Activated T-cell treated with anti-CD3 and anti-CD28 coated beads for 48 hours (primary cell): ENCODE results near the gene TEX264.
A peak's percentile ranks its signal among the peaks of the same experiment; 100 is the strongest.

Experiments used
- DNase-seq: peaks from one replicate; pipeline ENCODE4 v3.0.0-alpha.2; 2020; ENCODE audit warnings: low read depth

Gene TEX264

DNA sequence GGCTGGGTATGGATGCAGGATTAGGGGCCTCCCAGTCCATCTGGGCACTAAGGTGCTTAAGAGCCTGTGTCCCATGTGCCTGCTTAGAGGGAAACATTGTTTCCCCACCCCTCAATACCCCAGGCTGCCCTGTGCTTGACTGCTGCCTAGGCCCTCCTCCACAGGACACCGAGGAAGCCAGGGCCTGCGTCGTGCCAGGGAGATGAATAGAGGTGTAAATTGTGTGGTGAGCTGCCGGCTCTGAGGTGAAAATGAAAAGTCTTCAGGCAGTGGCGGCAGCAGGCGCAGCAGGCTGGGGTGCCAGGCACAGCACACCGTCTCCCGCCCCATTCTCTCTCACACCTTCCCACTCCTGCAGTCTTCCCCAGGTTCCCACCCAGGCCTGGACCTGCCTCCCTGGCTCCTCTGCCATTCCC lies 21.9 kb downstream of the TEX264 start:
- no peak for DNase-seq

DNA sequence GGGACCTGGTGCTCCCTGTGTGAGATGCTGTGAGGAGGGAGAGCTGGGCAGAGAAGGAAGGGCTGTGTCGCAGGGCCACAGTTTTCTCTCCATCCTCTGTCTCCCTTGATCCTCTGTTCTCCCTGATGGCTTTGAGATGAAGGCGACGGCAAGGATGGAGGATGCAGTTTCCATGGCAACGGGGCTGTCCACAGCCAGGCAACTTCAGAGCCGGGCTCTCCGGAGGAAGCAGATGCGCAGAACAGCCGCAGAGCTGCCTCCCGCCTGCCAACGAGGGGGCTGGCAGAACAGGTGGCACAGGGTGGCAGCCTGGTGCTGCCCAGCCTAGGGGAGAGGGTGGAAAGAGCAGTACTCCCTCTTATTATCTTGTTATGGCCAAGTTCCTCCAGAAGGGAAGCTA lies 25.9 kb downstream of the TEX264 start:
- DNase-seq, result no peak

DNA sequence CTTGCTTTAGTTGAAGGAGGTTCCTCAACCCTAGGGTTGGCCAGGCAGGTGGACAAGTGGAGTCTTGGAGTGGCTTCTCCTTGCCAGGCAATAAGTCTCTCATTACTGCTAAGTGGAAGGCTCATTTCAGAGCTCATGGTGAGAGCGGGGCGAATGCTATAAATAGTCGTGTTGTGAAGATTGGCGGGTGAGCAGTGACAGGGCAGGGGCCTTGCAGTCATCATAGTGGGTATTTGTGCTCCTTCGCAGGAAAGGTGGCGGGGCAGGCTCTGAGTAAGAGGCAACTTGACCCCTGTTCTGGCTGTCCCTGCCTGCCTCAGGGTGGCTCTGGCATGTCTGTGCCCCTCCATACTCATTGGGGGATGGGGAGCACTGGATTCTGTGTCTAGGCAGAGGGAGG lies 27.2 kb downstream of the TEX264 start:
- DNase-seq, result no peak

DNA sequence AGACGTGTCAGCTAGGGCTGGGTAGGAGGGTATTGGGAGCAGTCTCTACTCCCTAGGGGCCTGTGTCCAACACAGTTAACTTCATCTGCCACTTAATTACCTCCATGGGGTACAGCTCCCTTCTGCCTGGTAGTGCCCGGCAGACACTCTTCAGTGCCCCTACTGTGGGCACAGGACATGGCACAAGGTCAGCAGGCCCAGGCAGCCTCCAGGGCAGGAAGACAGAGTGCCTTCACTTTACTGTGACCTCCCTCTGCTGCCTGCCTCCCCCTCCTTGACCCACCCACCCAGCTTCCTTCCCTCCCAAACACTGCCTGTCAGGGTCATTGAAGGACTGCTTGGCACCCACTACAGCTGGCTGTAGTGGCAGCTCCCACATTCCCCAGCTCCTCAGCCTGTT lies 29.4 kb downstream of the TEX264 start:
- no peak for DNase-seq

DNA sequence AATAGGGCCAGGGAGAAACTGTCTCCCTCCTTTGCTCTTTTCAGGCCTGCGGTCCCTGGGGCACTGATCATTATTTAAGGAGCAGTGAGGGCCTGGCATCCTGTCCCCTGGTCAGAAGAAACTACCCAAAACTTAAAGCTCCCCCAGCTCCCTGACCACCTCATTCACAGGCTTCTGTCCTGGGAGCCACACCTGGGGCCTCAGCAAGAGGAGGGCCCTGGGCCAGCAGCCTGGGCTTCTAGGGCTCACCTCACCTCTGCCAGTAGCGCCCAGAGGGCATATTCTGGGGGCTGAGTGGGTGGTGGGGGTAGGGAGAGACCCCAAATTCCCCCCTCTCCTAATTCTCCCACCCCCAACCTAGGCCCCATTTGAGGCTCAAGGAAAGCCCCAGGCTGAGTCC lies 31.1 kb downstream of the TEX264 start:
- DNase-seq, result no peak

DNA sequence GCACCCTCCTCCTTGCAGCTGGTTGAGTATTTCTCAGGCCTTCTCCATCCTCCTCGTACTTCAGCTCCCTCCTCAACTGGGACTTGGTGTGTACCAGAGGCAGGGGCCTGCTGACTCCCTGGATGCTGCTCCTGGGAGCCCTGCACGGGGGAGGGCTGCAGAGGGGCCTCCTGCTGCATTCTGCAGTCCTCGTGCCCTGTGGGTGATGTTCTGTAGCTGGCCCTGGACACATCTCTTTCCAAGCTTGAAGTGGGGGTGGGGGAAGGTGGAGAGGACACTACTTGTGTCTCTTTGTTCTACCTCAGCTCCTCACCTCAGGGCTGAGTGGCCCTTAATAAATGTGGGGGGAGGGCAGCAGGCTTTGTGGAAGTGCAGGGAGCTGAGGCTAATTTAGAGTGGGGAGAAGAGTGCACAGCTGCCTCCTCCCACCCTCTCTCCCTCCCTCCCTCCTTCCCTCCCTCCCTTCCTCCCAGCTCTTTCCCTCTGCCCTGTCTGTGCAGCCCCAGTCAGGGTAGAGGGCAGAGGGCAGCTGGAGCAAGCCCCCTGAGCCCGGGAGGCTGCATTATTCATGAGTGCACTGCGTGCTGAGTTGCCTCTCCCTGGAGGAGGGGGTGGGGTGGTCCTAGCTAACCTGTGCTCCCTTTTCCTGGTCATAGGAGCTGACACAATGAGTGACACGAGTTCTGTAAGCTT lies 32.2 kb downstream of the TEX264 start:
- no peak for DNase-seq

DNA sequence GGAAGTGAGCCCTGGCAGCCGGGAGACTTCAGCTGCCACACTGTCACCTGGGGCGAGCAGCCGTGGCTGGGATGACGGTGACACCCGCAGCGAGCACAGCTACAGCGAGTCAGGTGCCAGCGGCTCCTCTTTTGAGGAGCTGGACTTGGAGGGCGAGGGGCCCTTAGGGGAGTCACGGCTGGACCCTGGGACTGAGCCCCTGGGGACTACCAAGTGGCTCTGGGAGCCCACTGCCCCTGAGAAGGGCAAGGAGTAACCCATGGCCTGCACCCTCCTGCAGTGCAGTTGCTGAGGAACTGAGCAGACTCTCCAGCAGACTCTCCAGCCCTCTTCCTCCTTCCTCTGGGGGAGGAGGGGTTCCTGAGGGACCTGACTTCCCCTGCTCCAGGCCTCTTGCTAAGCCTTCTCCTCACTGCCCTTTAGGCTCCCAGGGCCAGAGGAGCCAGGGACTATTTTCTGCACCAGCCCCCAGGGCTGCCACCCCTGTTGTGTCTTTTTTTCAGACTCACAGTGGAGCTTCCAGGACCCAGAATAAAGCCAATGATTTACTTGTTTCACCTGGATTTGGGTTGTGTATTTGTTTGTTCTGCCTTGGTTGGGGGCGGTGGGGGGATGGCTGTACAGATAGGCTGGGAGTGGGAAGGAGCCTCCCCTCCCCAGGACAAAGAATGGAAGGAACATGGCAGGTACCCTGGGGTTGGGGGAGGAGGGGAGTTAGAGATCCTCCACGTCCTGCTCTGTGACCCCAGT lies 32.9 kb downstream of the TEX264 start:
- no peak for DNase-seq

DNA sequence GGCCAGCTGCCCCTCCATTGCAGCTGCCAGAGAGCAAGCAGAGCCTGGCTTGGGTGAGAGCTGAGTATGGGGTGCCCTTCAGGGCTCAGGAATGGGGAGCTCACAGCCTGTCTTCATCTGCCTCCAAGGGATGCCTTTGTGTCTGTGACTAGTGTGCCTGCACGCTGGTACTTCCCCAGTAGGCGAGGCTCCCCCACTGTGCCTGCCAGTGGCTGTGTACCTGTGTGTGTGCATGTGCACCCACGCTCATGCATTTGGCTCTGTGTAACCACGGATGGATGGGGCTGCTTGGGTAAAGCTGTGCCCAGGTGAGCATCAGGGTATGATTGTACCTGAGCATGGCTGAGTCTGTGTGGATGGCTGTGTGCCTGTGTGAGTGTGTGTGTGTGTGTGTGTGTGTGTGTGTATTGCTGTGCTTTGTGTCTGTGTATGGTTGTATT lies 33.5 kb downstream of the TEX264 start:
- no peak for DNase-seq

DNA sequence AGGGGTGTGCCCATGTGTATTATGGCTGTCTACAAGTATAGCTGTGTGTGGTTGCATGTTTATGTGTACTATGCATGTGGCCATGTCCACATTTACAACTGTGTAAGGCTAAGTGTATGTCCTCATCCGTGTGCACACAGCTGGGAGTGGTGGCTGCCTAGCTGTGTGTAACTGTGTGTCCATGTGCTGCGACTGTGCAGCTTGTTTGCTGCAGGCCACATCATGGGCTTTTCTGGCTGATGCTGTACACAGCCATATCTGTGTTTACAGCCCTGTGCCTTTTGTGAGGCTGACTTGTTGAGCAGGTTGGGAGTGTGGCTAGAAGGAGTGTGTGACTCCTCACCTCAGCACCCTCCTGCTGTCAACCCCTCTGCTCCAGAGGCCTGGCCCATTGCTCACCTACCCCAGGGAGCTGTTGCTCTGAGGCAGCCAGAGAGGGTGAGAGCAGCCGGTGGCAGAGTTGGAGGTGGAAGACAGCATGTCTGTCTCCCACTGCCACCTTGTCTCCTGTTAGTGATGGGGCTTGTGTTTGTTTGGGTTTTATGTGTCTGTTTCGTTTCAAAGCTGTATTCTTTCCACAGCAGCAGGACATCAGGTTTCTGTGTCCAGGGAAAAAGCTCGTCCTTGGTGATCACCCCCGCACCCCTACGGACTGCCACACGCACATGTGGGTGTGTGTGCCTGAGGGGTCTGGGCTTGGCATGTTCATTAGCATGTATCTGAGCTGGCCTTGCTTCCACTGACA lies 34.4 kb downstream of the TEX264 start:
- no peak for DNase-seq

DNA sequence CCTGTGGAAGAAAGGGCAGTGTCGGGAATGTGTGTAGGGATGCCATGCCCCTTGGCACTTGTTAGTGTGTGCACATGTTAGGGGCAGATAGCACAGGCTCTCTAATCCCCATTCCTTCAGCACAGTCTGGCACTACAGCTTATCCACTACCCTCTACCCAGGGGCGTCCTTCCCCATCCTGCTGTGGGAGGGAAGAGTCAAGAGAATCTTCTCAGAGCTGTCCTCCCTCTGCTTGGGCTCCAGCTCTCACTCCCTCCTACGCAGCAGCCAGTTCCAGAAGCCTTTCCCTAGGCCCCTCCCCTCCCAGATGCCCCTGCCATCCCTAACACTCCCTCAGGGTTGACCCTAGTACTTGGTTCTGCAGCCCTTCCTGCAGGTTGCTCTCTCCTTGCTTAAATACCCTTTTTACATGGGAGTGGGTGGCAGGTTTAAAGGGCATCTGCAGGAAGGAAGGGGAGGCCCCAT lies 35.0 kb downstream of the TEX264 start:
- no peak for DNase-seq

DNA sequence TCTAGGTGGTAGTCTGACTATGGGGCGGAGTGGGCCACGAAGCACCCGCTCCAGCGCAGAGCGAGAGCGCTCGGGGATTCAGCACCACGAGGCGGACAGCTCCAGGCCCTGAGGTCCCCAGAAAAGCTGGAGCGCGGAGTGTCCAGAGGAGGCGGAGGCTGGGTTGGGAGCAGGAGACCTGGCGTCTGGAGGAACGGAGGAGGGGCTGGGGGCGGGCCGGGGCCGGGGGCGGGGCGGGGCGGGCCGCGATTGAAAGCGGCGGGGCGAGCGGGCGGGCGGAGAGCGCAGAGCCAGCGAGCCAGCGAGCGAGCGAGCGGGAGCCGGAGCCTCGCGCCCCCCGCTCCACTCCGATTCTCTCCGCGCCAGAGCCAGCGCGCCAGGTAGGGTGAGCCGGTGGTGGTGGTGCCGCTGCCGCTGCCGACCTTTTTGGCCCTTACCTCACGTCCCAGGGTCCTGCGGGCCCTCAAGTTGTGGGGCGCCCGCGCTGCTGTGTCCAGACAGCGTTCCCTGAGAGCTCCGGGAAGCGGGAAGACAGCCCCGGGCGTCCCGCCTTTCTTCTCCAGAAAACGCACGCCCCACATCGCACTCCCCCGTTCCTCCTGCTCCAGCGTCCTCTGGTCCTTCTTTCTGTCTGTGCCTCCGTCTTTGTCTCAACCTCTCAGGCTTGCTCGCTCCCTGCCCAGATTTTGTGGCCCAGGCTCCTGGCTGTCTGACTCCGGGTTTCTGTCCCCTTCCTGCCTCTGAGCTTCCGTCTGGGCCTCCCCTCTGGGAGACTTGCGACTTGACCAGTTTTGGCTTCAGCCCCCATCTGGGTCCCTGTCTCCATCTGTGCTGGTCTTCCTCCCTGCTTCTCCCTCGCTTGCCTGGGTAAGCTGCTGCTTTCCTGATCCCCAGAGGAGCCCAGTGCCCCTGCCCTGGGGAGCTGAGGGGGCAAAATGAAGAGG lies 36.0 kb downstream of the TEX264 start, which contains the start of gene GRM2:
TSS of gene GRM2 (plus strand) at position 281 of the 944 bp plus-strand sequence. CDS start 1,916 bp downstream, outside the sequence.
- peak; percentile 14 for DNase-seq

DNA sequence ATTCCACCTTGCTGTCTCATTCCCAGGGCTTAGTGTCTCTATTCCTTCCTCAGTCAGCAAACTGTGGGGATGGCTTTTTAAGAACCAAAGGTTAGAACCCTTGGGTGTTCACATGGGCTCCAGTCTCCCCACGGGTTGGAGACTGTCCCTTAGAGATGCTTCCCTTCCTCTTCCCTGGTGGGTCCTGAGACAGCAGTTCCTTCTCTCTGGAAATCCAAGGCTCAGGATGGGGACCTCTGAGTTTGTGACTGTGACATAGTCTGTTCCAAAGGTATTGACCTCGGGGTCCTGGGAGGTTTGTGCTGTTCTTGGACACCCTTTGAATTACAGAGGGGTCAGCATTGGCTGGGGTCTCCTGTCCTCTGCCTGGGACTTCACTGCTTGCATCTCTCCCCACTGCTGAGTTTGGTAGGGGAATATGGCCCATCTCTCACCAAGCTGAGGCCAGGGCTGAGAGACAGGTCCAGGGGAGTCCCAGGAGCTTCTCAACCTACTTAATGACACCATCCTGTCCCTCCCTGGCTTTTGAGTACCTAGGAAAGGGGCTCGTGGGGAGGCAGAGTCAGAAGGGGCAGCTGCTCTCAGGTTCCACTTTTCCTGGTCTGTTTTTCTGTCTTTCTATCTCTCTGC lies 37.3 kb downstream of the TEX264 start:
- DNase-seq, result no peak

DNA sequence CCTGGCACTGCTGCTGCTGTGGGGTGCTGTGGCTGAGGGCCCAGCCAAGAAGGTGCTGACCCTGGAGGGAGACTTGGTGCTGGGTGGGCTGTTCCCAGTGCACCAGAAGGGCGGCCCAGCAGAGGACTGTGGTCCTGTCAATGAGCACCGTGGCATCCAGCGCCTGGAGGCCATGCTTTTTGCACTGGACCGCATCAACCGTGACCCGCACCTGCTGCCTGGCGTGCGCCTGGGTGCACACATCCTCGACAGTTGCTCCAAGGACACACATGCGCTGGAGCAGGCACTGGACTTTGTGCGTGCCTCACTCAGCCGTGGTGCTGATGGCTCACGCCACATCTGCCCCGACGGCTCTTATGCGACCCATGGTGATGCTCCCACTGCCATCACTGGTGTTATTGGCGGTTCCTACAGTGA lies 38.0 kb downstream of the TEX264 start:
- no peak for DNase-seq

DNA sequence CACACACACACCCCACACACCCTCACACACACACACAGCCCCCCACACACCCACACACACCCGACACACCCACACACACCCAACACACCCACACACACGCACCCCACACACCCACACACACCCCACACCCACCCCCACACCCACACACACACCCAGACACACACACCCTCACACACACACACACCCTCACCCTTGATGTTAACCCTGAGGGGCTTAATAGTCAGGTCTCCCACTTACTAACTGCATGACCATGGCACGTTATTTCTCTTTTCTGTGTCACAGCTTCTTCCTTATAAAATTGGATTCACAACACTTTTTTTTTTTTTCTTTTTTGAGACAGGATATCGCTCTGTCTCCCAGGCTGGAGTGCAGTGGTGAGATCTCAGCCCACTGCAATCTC lies 38.6 kb downstream of the TEX264 start:
- no peak for DNase-seq

DNA sequence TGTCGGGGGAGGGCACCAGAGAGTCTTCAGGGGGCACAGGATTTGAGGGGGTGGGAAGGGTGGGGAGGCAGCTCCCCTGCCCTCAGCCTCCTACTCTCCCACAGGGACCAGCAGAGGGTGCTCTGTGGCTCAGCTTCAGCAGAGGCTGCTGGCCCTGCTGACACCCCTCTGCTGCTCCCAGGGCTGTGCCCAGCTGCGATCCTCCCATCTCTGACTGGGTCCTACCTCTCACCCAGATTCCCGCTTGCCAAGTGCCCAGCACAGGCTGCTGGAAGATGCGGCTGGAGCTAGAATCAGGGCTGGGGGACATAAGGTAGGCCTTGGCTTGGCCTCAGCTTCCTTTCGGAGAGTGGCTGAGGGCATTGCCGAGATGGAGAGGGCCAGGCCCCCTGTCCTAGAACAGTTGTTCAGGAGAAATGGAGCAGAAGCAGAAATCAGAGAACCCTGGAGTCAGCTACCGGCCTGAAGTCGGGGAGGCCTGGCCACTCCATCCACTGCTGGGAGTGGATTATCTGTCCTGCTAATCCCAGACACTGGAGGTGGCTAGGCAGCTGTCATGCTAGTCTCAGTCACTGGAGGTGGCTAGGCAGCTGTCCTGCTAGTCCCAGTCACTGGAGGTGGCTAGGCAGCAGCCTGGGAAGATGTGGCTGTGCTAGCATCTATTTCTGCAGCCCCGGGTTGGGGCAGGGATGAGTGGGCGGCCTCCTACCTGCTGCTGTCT lies 39.7 kb downstream of the TEX264 start:
- no peak for DNase-seq

DNA sequence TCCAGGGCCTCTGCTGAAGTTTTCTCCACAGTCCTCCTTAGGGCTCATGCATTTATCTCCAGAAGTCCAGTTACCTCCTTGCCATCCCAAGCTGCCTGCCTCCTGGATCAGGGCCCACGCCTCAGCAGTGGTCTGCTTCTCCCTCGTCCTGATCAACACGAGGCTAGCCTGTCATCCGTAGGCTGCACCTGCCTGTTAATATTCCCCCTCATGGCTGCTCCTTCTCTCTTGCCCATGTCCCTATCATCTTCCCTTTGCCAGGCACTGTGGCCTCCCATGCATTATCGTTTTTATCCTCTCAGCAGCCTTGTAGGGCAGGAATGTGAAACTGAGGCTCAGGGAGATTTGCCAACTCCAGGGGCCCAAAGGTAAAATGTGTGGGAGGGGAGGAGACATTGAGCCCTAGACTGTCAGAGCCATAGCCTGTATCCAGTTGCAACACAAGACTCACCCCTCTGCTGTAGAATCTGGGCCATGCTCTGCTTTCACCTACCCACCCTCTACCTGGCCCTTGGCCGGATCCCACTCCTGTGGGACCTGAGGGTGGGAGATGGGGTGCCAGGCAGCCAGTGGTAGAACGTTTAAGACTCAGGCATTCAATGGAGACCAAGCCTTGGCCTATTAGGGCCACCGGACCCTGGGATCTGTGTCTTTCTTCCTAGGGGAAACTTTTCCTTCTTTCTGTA lies 40.4 kb downstream of the TEX264 start:
- DNase-seq, result no peak

DNA sequence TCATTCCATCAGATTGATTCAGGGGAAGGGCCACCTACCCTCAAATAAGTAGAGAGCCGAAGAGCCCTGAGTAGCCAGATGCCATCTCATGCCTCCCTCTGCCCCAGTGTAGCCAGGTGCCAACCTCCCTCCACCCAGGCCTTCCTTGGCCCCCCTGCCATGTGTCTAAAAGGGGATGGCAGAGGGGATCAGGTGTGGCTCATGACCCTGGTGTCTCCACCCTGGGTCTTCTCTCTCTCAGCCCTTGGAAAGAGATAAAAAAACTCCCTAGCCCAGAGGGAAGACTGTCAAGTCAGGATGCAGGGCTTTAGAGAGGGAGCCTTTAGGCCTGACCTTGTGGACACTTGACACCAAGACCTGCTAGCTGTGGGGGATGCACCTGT lies 41.0 kb downstream of the TEX264 start:
- DNase-seq, result no peak

DNA sequence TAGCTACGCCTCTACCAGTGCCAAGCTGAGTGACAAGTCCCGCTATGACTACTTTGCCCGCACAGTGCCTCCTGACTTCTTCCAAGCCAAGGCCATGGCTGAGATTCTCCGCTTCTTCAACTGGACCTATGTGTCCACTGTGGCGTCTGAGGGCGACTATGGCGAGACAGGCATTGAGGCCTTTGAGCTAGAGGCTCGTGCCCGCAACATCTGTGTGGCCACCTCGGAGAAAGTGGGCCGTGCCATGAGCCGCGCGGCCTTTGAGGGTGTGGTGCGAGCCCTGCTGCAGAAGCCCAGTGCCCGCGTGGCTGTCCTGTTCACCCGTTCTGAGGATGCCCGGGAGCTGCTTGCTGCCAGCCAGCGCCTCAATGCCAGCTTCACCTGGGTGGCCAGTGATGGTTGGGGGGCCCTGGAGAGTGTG lies 41.5 kb downstream of the TEX264 start:
- no peak for DNase-seq

DNA sequence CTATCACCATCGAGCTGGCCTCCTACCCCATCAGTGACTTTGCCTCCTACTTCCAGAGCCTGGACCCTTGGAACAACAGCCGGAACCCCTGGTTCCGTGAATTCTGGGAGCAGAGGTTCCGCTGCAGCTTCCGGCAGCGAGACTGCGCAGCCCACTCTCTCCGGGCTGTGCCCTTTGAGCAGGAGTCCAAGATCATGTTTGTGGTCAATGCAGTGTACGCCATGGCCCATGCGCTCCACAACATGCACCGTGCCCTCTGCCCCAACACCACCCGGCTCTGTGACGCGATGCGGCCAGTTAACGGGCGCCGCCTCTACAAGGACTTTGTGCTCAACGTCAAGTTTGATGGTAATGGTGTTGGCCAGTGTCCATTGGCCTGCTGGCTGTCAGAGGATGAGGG lies 41.9 kb downstream of the TEX264 start:
- no peak for DNase-seq
